ENCODE results near the gene TBCEL. TPM values are rescaled to one million over a fixed set of nuclear protein-coding genes. Genes with fewer than 3 reads are reported as not detected.

Gene TBCEL
- total RNA-seq, 2 donors from 2014 or later = 23.0 to 31.0 TPM

DNA sequence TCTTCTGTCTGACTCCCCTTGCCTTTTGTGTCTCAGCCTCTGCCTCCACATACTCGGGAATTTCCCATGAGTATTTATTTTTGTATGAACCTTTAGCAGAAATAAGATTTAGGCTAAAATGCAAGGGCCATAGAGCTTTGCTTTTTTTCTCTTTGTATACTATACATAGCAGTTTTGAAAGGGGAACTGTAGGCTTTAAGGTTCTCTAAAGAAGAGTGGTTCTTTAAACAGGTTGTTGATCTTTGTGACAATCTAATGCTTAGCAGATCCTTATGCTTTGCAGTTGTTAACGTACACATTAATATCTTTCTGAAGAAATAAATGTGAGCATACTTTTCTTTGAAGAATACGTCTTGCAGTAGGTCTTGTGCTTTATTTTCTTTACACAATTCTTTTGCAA lies 35.0 kb downstream of the TBCEL start:
- H3K4me1 ChIP-seq = no peaks in the 10 kb centered on the region
- H3K27ac ChIP-seq = no peak overlapping the region
- H3K36me3 ChIP-seq = peaks cover 44% of the 10 kb centered on the region

GRCh38 chr11:121059605-121060004 lies 35.7 kb downstream of the TBCEL start:
- Histone ChIP-seq H3K27ac (no peak overlapping the region), H3K9me3 (no peaks in the 10 kb centered on the region), H3K27me3 (no peaks in the 10 kb centered on the region), H3K4me1 (no peaks in the 10 kb centered on the region), H3K36me3 (peaks cover 37% of the 10 kb centered on the region), H3K4me3 (no peak overlapping the region)
- TF ChIP-seq, protein P1, sequence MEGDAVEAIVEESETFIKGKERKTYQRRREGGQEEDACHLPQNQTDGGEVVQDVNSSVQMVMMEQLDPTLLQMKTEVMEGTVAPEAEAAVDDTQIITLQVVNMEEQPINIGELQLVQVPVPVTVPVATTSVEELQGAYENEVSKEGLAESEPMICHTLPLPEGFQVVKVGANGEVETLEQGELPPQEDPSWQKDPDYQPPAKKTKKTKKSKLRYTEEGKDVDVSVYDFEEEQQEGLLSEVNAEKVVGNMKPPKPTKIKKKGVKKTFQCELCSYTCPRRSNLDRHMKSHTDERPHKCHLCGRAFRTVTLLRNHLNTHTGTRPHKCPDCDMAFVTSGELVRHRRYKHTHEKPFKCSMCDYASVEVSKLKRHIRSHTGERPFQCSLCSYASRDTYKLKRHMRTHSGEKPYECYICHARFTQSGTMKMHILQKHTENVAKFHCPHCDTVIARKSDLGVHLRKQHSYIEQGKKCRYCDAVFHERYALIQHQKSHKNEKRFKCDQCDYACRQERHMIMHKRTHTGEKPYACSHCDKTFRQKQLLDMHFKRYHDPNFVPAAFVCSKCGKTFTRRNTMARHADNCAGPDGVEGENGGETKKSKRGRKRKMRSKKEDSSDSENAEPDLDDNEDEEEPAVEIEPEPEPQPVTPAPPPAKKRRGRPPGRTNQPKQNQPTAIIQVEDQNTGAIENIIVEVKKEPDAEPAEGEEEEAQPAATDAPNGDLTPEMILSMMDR (IDR thresholded peaks at IDR 0.05) = no peak
- DNase-seq (ENCODE audit: low spot score) = no peak

More for the DNA sequence above, 35.0 kb downstream of the TBCEL start:
- Histone ChIP-seq H3K9me3 (no peaks in the 10 kb centered on the region), H3K27me3 (no peaks in the 10 kb centered on the region), H3K4me3 (no peak overlapping the region)
- TF ChIP-seq, protein P1 (IDR thresholded peaks at IDR 0.05) = no peak
- DNase-seq (ENCODE audit: low spot score) = no peak

DNA sequence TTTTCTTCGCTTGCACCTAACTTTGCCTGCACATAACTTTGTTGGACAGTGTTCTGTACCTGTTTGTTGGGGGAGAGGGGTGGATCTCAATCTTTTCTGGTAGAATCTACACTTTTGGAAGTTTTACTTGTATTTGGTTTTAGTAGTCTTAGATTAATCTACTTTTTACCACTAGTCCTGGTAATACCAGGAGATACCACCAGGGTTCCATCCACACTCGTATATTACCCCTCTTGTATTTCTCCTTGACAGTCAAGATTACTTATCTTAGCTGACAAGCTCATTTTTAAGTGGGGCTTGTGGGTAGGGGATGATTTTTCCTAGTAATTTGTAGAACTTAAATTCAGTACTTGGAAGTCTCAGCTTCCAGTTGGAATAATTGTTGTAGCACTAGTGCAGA lies 39.8 kb downstream of the TBCEL start:
- no peak for DNase-seq (ENCODE audit: low spot score)
- TF ChIP-seq, protein P1 (IDR thresholded peaks at IDR 0.05) = peak; percentile 16 to 51
- H3K36me3 ChIP-seq = peaks cover 33% of the 10 kb centered on the region
- no peaks in the 10 kb centered on the region for H3K27me3 ChIP-seq
- H3K27ac ChIP-seq = no peak overlapping the region
- no peak overlapping the region for H3K4me3 ChIP-seq
- H3K9me3 ChIP-seq = no peaks in the 10 kb centered on the region
- no peaks in the 10 kb centered on the region for H3K4me1 ChIP-seq

- peaks cover 0 to 8% of the 10 kb centered on the region in 2 donors for H3K4me1 ChIP-seq
- peaks cover 29% of the 10 kb centered on the region for H3K36me3 ChIP-seq
- H3K4me3 ChIP-seq = no peak overlapping the region
- H3K27ac ChIP-seq = no peak overlapping the region
- H3K9me3 ChIP-seq = no peaks in the 10 kb centered on the region
- no peaks in the 10 kb centered on the region for H3K27me3 ChIP-seq
- DNase-seq (ENCODE audit: low spot score) = no peak
- TF ChIP-seq, protein P1 (IDR thresholded peaks at IDR 0.05) = no peak
Observed at GRCh38 chr11:121066623-121067022, 42.7 kb downstream of the TBCEL start.

DNA sequence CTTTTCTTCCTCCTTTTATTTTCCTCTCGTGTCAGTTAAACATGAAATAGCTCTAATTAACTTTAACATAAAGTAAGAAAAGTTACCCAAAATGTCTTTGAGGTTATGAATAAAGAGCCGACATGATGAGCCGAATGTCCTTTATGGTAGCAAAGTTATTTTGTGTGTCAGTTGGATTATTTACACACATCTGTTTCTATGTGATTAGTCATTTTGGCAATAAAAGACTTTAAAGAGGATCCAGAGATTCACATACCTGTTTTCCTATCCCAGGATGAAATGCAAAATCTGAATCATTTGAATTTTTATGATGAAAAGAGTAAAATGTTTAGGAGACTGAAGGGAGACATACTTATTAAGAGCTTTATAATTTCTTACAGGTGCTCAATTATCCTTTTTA lies 43.1 kb downstream of the TBCEL start:
- TF ChIP-seq, protein P1 (IDR thresholded peaks at IDR 0.05) = no peak
- Histone ChIP-seq H3K9me3 (no peaks in the 10 kb centered on the region), H3K4me3 (no peak overlapping the region), H3K36me3 (peaks cover 27% of the 10 kb centered on the region), H3K27me3 (no peaks in the 10 kb centered on the region), H3K27ac (no peak overlapping the region), H3K4me1 (peaks cover 0 to 12% of the 10 kb centered on the region in 2 donors)
- no peak for DNase-seq (ENCODE audit: low spot score)

- H3K27me3 ChIP-seq = no peaks in the 10 kb centered on the region
- TF ChIP-seq, protein P1 (IDR thresholded peaks at IDR 0.05) = no peak
- no peak overlapping the region for H3K27ac ChIP-seq
- peaks cover 27% of the 10 kb centered on the region for H3K36me3 ChIP-seq
- H3K4me3 ChIP-seq = no peak overlapping the region
- DNase-seq (ENCODE audit: low spot score) = no peak
- H3K4me1 ChIP-seq = peaks cover 0 to 14% of the 10 kb centered on the region in 2 donors
- no peaks in the 10 kb centered on the region for H3K9me3 ChIP-seq
Observed at GRCh38 chr11:121067453-121067852, 43.6 kb downstream of the TBCEL start.
